Choroid plexus epithelial cell (primary cell): ENCODE data around the gene SEPTIN6.

Source experiments
- DNase-seq: peaks from one replicate; pipeline ENCODE4 v3.0.0-alpha.2; 2010; ENCODE audit warnings: low read depth
- H3K4me3 ChIP-seq: 2 replicates; pipeline ENCODE4 v1.5.1; 2011; ENCODE audit warnings: low read depth, mild to moderate bottlenecking, control low read depth, low read length, moderate library complexity
- TF ChIP-seq, protein P1 (sequence below): conservative IDR thresholded peaks from 2 replicates; pipeline ENCODE4 v1.5.1; 2011; ENCODE audit warnings: low read depth, mild to moderate bottlenecking, control low read depth, inconsistent platforms, low read length, moderate library complexity

SEPTIN6 gene

DNA sequence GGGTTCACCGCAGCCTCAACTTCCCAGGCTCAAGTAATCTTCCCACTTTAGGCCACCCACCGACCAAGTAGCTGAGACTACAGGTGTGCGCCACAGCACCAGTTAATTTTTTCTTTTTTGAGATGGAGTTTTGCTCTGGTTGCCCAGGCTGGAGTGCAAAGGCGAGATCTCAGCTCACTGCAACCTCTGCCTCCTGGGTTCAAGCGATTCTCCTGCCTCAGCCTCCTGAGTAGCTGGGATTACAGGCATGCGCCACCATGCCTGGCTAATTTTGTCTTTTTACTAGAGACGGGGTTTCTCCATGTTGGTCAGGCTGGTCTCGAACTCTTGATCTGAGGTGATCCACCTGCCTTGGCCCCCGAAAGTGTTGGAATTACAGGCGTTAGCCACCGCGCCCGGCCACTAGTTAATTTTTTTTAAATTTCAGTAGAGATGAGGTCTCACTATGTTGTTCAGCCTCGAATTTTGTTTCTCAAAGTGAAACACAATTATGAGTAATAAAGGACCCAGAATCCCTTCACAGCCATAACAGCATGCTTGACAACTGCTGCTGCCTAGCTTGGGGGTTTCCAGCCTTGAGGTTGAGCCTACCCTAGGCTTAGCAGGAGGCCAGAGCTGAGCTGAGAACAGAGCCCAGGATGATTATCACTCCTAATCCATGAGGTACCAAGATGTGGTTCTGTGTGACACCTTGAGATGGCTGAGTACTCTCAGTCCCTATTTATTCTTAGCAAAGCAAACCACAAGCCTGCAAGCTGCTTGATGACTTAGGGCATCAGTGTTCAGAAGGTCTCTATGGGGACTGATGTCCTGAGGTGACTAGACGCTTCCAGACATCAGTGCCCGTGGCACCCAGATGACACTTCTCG, 45.2 kb downstream of the SEPTIN6 start:
- TF ChIP-seq, protein P1, sequence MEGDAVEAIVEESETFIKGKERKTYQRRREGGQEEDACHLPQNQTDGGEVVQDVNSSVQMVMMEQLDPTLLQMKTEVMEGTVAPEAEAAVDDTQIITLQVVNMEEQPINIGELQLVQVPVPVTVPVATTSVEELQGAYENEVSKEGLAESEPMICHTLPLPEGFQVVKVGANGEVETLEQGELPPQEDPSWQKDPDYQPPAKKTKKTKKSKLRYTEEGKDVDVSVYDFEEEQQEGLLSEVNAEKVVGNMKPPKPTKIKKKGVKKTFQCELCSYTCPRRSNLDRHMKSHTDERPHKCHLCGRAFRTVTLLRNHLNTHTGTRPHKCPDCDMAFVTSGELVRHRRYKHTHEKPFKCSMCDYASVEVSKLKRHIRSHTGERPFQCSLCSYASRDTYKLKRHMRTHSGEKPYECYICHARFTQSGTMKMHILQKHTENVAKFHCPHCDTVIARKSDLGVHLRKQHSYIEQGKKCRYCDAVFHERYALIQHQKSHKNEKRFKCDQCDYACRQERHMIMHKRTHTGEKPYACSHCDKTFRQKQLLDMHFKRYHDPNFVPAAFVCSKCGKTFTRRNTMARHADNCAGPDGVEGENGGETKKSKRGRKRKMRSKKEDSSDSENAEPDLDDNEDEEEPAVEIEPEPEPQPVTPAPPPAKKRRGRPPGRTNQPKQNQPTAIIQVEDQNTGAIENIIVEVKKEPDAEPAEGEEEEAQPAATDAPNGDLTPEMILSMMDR, result no peak
- DNase-seq, result no peak

DNA sequence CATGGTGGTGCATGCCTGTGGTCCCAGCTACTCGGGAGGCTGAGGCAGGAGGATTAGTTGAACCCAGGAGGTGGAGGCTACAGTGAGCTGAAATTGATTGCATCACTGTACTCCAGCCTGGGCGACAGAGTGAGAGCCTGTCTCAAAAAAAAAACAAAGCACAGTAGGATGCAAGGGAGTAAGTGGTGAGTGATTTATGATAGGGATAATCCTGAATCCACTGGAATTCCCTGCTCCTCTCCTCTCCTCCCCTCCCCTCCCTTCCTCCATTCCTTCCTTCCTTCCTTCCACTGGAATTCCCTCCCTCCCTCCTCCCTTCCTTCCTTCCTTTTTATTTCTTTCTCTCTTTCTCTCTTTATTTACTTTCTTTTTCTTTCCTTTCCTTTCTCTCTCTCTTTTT, 45.9 kb downstream of the SEPTIN6 start:
- DNase-seq, result no peak
- H3K4me3 ChIP-seq, result no peak overlapping the region
- TF ChIP-seq, protein P1, result no peak

More for the DNA sequence above, 45.2 kb downstream of the SEPTIN6 start:
- no peak overlapping the region for H3K4me3 ChIP-seq

DNA sequence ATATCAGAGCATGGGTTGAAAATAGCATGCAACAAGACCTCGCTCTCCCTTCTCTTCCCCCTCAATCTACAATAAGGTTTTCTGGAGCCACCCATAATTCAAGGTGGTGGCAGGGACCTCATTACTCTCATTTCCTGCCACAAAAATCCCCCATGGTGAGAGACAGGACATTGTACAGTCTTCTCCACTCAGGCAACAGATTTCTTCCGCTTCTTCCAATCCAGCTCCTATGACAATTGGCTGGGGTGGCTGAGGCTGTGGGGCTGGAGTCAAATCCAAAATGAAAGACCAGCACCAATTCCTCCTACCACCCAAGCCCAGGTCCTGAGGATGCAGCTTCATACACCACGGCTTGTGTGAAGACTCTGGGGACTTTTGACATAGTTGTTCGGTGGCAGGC, 46.5 kb downstream of the SEPTIN6 start:
- TF ChIP-seq, protein P1, result no peak
- no peak for DNase-seq
- no peak overlapping the region for H3K4me3 ChIP-seq

DNA sequence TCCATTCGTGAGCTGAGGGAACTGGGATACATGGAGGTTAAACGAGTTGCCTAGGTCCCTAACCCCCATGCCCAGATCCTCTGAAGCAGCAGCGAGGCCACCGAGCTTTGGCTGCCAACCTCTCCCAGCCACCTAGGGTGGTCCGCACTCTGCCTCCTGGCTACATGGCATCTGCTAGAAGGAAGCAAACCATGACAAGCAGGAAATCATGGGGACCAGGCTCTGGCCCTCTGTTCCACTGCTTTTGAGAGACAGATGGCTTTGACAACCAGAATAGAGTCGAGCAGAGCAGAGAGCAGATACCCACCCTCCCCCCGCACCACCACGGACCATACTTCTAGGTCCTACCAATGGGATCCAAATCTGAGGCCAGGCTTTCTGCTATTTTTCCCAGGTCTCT, 49.3 kb downstream of the SEPTIN6 start:
- TF ChIP-seq, protein P1, result no peak
- no peak for DNase-seq
- H3K4me3 ChIP-seq, result no peak overlapping the region
